Ishikawa (cell line): ENCODE data around the gene EHBP1L1.

Source experiments
- CREB1 ChIP-seq: IDR thresholded peaks from 2 replicates; pipeline ENCODE4 v1.6.1; 2012; ENCODE audit warnings: low read depth
- EP300 ChIP-seq: IDR thresholded peaks from 2 replicates; pipeline ENCODE4 v1.6.1; 2012; ENCODE audit warnings: borderline replicate concordance
- FOXM1 ChIP-seq: IDR thresholded peaks from 2 replicates; pipeline ENCODE4 v1.6.1; 2012; ENCODE audit warnings: low read depth, borderline replicate concordance
- MAX ChIP-seq: IDR thresholded peaks from 2 replicates; pipeline ENCODE4 v1.6.1; 2012
- TAF1 ChIP-seq: IDR thresholded peaks from 2 replicates; pipeline ENCODE4 v1.6.1; 2012; ENCODE audit warnings: low read depth, mild to moderate bottlenecking
- YY1 ChIP-seq: IDR thresholded peaks from 2 replicates; pipeline ENCODE4 v1.6.1; 2012; ENCODE audit warnings: low read depth
- TF ChIP-seq, protein P1 (sequence below): IDR thresholded peaks from 2 replicates; pipeline ENCODE4 v1.6.1; 2012
- TF ChIP-seq, protein P2 (sequence below): IDR thresholded peaks from 2 replicates; pipeline ENCODE4 v1.6.1; 2012; ENCODE audit warnings: low read depth, mild to moderate bottlenecking

DNA sequence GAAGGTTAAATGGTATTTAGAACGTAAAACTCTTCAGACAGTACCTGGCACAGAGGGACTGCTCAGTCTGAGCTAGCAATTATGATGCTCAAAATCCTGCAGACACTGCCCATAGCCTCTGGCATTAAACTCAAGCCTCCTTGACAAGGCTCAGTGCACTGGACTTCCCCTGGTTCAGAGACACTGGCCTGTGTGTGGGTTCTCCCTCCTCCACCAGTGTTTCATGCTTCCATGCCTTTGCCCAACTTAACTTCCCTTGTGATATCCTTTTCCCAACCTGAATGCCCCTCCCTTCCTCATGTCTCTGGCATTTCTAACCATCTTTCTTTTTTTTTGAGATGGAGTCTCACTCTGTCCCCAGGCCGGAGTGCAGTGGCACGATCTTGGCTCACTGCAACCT, 26.8 kb upstream of the EHBP1L1 start:
- TF ChIP-seq TAF1 (no peak), YY1 (no peak), MAX (no peak), CREB1 (no peak), EP300 (no peak), FOXM1 (no peak)
- TF ChIP-seq, protein P1, sequence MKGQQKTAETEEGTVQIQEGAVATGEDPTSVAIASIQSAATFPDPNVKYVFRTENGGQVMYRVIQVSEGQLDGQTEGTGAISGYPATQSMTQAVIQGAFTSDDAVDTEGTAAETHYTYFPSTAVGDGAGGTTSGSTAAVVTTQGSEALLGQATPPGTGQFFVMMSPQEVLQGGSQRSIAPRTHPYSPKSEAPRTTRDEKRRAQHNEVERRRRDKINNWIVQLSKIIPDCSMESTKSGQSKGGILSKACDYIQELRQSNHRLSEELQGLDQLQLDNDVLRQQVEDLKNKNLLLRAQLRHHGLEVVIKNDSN, result no peak
- TF ChIP-seq, protein P2, sequence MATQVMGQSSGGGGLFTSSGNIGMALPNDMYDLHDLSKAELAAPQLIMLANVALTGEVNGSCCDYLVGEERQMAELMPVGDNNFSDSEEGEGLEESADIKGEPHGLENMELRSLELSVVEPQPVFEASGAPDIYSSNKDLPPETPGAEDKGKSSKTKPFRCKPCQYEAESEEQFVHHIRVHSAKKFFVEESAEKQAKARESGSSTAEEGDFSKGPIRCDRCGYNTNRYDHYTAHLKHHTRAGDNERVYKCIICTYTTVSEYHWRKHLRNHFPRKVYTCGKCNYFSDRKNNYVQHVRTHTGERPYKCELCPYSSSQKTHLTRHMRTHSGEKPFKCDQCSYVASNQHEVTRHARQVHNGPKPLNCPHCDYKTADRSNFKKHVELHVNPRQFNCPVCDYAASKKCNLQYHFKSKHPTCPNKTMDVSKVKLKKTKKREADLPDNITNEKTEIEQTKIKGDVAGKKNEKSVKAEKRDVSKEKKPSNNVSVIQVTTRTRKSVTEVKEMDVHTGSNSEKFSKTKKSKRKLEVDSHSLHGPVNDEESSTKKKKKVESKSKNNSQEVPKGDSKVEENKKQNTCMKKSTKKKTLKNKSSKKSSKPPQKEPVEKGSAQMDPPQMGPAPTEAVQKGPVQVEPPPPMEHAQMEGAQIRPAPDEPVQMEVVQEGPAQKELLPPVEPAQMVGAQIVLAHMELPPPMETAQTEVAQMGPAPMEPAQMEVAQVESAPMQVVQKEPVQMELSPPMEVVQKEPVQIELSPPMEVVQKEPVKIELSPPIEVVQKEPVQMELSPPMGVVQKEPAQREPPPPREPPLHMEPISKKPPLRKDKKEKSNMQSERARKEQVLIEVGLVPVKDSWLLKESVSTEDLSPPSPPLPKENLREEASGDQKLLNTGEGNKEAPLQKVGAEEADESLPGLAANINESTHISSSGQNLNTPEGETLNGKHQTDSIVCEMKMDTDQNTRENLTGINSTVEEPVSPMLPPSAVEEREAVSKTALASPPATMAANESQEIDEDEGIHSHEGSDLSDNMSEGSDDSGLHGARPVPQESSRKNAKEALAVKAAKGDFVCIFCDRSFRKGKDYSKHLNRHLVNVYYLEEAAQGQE, result no peak
